B cell (primary cell): ENCODE measurements around the gene TLE2.

Experiments
- CTCF ChIP-seq: fragments of 200-600 bp; IDR thresholded peaks from one replicate; pipeline ENCODE4 v1.8.0; 2022; ENCODE audit warnings: antibody characterized with exemption, mild to moderate bottlenecking
- EZH2 ChIP-seq: IDR thresholded peaks from 2 replicates; pipeline ENCODE4 v1.6.1; 2012; ENCODE audit warnings: borderline replicate concordance, low read depth, mild to moderate bottlenecking, moderate library complexity, low read length; ENCODE audit not compliant: insufficient read depth, poor library complexity, severe bottlenecking

- no peak for TF ChIP-seq CTCF
- no peak for TF ChIP-seq EZH2
Observed at GRCh38 chr19:2988568-2988967, 40.5 kb downstream of the TLE2 start.
